Activated CD8-positive, alpha-beta memory T cell treated with anti-CD3 and anti-CD28 coated beads, Interleukin-2, amount 50 U/mL, for 48 hours (primary cell): Measurements from ENCODE around the gene CCNJ.
A peak's percentile ranks its signal among the peaks of the same experiment; 100 is the strongest.

ENCODE experiments used
- DNase-seq: peaks from one replicate; pipeline ENCODE4 v3.0.0-alpha.2; 2020

Gene CCNJ

DNA sequence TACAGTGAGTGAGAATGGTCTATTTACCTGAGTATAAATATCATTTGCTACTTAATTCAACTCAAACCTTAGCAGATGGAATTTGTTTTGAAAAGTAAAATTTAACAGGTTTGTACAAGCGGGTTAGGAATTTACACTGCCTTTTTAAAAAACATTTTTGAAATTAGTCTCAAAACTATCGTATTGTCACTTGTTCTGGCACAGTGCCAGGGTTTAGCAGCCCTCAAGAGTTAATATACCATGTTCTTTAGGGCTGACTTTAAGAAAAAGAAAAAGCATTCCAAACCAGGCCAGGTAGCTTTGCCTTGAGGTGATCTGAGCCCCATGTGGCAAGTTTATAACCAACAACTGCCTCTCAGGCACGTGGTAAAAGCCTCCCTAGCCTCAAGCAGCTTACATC lies 17.8 kb downstream of the CCNJ start:
- DNase-seq, result no peak

DNA sequence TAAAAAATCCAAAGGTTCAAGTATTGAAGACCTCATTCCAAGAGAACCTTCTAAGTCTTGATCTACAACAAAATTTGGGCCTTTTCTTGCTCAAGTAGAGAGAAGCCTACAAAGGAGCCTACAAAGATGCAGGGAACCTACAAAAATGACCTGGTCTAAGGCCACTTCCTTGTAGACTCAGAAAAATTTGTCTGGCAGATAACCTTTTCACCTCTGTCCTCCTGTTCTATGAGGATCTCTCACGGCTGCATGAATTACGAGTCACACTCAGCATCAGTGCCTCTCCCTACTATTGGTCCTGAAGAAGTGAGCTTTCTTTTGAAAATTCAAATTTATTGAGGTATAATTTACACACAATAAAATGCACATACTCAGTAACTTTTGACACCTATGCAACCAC lies 29.3 kb downstream of the CCNJ start:
- no peak for DNase-seq

DNA sequence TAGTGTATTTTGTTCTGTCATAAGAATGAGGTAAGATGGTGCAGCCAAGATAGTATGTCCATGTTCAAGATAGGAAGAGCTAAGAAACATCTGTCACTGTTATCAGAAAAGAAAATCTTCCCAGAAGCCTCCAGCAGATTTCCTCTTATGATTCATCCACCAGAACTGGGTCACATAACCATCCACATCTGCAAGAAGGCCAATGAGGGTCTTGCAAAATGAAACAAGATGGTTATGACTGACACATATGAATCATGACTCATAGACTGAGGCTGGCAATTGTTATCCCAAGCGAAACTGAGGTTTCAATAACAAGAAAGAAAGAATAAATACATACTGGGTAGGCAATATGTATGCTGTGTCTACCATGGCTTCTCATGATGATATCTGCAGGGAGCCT lies 30.3 kb downstream of the CCNJ start:
- DNase-seq, result no peak

DNA sequence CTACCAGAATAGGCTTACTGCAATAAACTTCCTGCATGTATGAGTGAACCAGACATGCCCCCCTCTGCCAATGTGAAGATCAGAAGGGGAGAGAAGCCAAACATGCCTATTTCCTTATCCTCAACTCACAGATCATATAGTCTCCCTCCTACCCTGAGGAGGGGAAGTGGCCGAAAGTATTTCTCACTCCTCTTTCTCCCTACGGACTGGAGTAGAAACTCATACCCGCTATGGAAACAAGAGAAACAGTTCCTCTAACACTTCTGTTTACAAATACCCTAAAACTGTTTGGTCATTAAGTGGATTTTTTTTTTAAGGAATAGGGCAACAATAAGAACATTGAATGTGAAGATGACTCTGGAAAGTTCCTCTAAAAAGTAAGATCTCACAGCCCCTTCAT lies 31.4 kb downstream of the CCNJ start:
- DNase-seq, result no peak

DNA sequence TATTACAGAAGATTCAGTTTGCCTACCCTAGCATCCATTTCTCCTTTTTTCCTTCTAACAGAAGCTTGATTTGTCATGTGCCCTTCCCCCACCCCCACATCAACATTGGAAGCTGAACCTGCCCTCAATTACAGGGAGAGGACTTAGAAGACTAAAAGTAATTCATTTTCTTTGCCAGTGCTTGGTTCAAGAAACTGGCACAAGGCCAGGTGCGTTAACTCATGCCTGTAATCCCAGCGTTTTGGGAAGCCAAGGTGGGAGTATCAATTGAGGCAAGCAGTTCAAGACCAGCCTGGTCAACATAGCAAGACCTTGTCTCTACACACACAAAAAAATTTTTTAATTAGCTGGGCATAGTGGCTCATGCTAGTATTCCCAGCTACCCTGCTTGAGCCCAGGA lies 32.6 kb downstream of the CCNJ start:
- no peak for DNase-seq

DNA sequence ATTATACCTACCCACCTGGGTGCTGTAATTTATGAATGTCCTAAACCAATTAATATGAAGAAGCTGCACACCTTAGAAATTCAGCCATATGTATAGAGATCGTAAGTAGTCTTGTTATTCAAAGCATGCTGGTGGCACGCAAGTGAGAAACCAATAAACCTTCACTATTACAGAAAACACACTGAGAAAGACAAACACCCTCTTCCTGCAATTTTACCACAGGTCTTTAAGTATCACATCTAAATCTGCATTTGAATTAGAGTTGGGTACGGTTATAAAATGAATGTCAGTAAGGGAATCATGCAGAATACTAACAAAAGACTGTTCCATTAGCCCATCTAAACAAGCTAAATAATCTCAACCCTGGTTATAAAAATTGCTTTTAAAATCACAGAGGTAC lies 33.8 kb downstream of the CCNJ start:
- DNase-seq, result no peak

DNA sequence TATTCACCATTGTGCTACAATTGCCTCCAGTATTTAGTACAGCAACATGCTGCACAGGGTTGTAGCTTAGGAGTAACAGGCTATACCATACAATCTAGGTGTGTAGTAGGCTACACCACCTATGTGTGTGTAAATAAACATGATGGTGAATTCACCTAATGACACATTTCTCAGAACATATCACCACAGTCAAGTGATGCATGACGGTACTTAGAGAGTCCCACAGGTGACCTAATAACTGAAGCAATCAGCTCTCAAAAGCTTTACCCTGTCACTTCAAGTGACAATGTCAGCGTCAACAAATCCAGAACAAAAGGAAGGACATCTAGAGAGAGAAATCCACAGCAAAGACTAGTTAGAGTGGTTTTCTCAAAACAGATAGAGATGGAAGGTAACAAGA lies 38.8 kb downstream of the CCNJ start:
- DNase-seq, result no peak

DNA sequence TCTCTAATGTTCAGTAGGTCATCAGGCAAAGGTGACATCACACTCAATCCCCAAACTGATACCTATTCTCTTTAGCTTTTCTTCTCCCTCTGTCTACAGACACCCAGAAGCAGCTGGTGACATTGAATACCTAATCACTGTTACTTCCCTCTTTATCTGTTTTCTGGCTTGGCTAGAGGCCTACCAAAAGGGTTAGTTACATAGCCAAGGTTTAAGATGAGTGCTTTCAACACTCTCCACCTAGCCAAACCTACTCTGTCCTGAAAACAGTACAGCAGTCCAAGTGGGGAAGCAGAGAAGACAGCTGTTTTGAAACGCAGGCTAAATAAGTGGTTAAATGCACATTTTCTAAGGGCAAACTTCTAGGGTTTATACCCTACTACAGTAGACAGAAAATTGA lies 39.4 kb downstream of the CCNJ start:
- no peak for DNase-seq

DNA sequence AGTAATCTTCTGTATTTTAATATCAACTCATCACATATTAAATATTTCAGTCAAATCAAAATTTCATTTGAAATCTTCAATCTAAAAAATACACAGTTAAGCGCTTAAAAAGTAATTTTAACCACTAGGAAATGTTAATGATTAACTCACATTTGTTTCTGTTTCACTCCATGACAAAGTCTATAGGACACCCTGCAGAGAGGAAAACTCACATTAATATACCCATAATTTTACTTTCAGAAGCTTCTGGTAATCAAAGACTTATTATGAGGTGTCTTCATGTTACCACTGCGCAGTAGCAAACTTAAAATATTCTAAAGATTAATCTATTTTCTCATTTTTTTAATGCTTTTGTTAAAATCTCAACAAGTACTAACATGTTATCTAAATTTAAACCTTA lies 45.7 kb downstream of the CCNJ start:
- DNase-seq, result no peak

DNA sequence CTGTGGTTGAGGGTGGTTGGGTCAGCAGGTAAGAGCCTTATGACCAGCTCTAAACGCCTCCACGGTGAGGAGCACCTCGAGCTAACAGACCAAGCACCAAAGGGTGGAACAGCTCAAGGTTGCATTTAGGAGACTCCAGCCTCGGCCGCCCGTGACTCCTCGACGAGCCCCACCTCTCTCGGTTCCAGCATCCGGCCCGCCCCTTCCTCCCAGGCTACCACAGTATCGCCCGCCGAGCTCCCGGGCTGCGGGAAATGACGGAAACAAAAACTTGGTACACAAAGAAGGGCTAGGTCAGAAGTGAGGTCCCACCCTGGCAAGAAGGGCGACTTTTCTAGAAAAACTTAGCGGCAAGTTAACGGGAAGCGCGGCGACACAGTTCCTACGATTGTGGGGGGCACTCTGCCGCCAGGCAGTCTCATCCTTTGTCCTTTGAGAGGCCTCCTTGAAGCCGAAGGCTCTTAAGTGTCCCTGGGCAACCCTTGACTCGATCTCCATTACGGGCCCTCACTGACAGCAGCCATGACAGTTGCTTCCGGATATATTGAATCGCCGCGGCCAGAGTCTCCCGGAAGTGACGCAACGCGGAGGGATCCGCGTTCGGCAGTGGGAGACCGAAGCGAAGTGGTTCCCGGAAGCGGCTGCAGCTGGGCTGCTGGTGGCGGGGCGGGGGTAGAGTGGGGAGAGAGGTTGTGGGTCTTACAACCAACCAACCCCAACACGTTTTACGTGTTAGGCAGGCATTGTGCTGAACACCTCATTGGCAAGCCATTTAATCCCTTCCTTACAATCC lies 46.5 kb downstream of the CCNJ start:
- peak; percentile 96 for DNase-seq

DNA sequence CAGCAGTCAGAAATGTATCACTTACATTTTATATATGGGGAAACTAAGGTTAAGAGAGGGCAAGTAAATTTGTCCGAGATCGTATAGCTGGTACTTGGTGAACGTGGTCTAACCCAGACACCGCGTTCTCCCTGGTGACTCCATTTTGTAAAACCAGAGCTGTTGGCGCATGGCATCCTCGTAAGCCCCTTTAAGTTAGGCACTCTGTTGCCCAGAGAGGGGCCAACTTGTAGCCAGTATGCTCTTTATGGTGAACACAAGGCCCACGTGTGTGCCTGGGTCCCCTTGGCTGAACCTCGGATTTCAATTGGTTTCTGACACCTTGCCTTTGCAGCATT lies 47.0 kb downstream of the CCNJ start:
- DNase-seq, result peak; percentile 54

DNA sequence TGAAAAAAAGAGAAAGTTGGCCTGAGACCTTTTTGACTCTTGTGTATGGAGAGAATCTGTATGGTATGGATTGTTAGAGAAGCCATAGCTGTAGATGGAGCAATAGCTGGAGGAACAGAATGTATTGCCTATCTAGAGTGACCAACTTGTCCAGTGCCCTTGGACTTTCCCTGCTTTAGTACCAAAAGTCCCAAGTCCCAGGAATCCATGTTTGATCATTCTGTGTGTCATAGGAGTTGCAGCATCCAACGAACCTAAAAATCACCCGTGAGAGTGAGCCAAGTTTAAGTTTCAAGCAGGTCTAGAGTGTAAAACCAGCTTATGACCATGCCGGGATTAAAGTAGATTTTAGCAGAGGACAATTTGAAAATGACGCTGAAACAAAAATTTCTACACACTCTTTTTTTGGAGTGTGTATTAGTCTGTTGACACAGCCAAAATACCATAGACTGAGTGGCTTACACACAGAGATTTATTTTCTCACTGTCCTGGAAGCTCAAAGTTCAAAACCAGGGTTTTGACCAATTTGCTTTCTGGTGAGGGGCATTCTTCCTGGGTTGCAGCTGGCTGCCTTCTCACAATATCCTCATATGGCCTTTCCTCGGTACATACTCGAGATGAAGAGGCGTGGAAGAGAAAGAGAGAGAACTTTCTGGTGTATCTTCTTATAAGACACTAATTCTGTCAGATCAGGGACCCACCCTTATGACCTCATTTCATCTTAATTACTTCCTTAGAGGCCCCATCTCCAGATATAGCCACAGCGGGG lies 49.8 kb downstream of the CCNJ start:
- DNase-seq, result no peak

DNA sequence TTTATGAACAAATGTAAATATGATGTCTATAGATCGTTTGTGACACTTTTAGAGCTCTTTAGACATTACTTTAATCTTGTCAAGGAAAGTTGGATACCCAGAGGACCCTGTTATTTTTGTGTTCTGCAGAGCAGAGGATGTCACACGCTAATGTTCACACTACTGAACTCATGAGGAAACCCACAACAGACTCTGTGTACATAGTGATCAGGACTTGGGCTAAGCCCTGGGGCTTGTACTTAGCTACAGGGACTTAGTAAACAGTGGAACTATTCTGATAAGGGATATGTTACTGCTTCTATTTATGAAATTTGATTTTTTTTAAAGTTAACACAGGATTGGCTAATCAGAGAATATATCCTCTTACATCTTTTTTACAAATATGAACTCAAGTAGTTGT lies 50.6 kb downstream of the CCNJ start:
- DNase-seq, result no peak

DNA sequence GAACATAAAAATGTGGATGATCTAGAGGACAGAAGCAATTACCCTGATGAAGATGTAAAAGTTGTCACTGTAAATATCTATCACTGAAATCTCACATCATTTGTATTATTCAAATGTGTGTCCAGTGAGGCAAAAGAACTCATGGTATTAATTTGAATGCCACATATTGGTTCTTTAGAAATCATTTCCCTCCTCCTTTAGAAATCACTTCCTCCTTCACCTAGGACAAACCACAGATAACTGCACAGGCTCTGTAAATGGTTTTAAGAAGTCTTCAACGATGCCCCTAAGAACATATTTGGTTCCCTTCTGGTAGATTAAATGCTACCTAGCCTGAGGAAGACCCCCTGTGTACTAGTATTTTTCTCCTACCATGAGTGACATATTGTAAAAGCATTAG lies 53.6 kb downstream of the CCNJ start:
- no peak for DNase-seq

DNA sequence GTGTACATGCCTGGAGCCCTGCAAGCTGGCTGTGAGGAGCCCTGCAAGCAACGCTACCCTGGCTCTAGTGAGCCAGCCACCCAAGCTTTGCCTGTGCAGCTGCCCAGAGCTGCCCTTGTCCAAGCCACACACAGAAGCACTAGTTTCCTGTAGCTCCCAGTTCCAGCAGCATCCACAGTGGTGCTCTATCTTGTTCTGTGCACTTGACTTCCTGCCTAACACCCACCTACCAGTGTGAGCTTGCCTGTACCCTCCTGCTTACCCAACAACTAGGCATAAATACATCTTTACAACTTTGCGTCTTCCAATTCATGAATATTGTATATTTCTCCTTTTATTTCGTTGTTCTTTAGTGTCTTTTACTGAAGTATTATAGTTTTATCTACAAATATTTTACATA lies 54.5 kb downstream of the CCNJ start:
- DNase-seq, result no peak

DNA sequence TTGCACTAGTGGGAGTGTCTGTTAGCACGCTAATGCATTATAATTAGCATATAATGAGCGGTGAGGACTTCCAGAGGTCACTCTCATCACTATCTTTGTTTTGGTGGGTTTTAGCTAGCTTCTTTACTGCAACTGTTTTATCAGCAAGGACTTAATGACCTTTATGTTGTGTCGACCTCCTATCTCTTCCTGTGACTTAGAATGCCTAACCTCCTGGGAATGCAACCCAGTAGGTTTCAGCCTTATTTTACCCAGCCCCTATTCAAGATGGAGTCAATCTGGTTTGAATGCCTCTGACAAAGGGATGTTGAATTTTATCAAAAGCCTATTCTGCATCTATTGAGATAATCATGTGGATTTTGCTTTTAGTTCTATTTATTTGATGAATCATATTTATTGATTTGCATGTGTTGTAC lies 64.2 kb downstream of the CCNJ start:
- no peak for DNase-seq
